NCI-H345 (cell line): Measurements from ENCODE around the gene LRCH1.

ENCODE experiments used
- DNase-seq: peaks from one replicate; lab custom pipeline; 2025; lab: John Stamatoyannopoulos, UW

The LRCH1 gene

GRCh38 chr13:46615888-46616531, 63.0 kb downstream of the LRCH1 start:
- DNase-seq: no peak

GRCh38 chr13:46617229-46617721, 64.3 kb downstream of the LRCH1 start:
- DNase-seq: no peak

GRCh38 chr13:46617885-46618284, 64.9 kb downstream of the LRCH1 start:
- DNase-seq: no peak

- no peak for DNase-seq
Observed at GRCh38 chr13:46618694-46619254, 65.8 kb downstream of the LRCH1 start.

- no peak for DNase-seq
Observed at GRCh38 chr13:46620029-46620428, 67.1 kb downstream of the LRCH1 start.

GRCh38 chr13:46620471-46620870, 67.5 kb downstream of the LRCH1 start:
- no peak for DNase-seq

GRCh38 chr13:46621133-46621532, 68.2 kb downstream of the LRCH1 start:
- DNase-seq: no peak

- no peak for DNase-seq
Observed at GRCh38 chr13:46621792-46622629, 69.0 kb downstream of the LRCH1 start.

- peak; percentile 40 for DNase-seq
Observed at GRCh38 chr13:46622630-46623256, 69.8 kb downstream of the LRCH1 start.

GRCh38 chr13:46624353-46624752, 71.4 kb downstream of the LRCH1 start:
- no peak for DNase-seq

GRCh38 chr13:46624821-46625220, 71.9 kb downstream of the LRCH1 start:
- DNase-seq: peak; percentile 1

GRCh38 chr13:46627462-46627861, 74.5 kb downstream of the LRCH1 start:
- no peak for DNase-seq

- no peak for DNase-seq
Observed at GRCh38 chr13:46628622-46629365, 75.8 kb downstream of the LRCH1 start.

- no peak for DNase-seq
Observed at GRCh38 chr13:46629811-46630413, 76.9 kb downstream of the LRCH1 start.

- no peak for DNase-seq
Observed at GRCh38 chr13:46630431-46631178, 77.6 kb downstream of the LRCH1 start.

- DNase-seq: no peak
Observed at GRCh38 chr13:46631179-46631542, 78.2 kb downstream of the LRCH1 start.

GRCh38 chr13:46632176-46632575, 79.2 kb downstream of the LRCH1 start:
- DNase-seq: no peak

- no peak for DNase-seq
Observed at GRCh38 chr13:46633416-46633815, 80.4 kb downstream of the LRCH1 start.

- DNase-seq: no peak
Observed at GRCh38 chr13:46636451-46636850, 83.5 kb downstream of the LRCH1 start.

GRCh38 chr13:46637213-46637612, 84.2 kb downstream of the LRCH1 start:
- no peak for DNase-seq

GRCh38 chr13:46638262-46638661, 85.3 kb downstream of the LRCH1 start:
- no peak for DNase-seq
